PFSK-1 (cell line): Measurements from ENCODE around the gene CAB39L.

Source experiments
- FOXP2 ChIP-seq: optimal IDR thresholded peaks from 2 replicates; pipeline ENCODE3; 2011; ENCODE audit warnings: borderline replicate concordance, control low read depth, inconsistent platforms; ENCODE audit not compliant: insufficient read depth; ENCODE audit errors: extremely low read length, extremely low read depth
- POLR2AphosphoS5 ChIP-seq: IDR thresholded peaks from 2 replicates; pipeline ENCODE4 v1.6.1; 2012; ENCODE audit warnings: low read depth, mild to moderate bottlenecking, control low read depth, low read length, moderate library complexity
- SIN3A ChIP-seq: IDR thresholded peaks from 2 replicates; pipeline ENCODE4 v1.6.1; 2012; ENCODE audit warnings: mild to moderate bottlenecking, low read length, moderate library complexity, borderline replicate concordance; ENCODE audit not compliant: insufficient read depth
- TAF1 ChIP-seq: IDR thresholded peaks from 2 replicates; pipeline ENCODE4 v1.6.1; 2012; ENCODE audit warnings: low read length, control low read depth, borderline replicate concordance; ENCODE audit not compliant: insufficient read depth
- TF ChIP-seq, protein P1 (sequence below), 2 experiments: IDR thresholded peaks; 2 replicates each; pipeline versions ENCODE4 v1.6.1 to v1.8.0; 2011 to 2012; ENCODE audit warnings: low read depth in 2 of 2, low read length in 2 of 2, control low read depth in 1 of 2, inconsistent platforms in 1 of 2, mild to moderate bottlenecking in 1 of 2, moderate library complexity in 1 of 2; ENCODE audit not compliant: insufficient read depth in 1 of 2

GRCh38 chr13:49304356-49304755, 139.5 kb downstream of the CAB39L start:
- no peak for TF ChIP-seq POLR2AphosphoS5
- no peak for TF ChIP-seq TAF1
- TF ChIP-seq SIN3A = no peak
- TF ChIP-seq, protein P1, sequence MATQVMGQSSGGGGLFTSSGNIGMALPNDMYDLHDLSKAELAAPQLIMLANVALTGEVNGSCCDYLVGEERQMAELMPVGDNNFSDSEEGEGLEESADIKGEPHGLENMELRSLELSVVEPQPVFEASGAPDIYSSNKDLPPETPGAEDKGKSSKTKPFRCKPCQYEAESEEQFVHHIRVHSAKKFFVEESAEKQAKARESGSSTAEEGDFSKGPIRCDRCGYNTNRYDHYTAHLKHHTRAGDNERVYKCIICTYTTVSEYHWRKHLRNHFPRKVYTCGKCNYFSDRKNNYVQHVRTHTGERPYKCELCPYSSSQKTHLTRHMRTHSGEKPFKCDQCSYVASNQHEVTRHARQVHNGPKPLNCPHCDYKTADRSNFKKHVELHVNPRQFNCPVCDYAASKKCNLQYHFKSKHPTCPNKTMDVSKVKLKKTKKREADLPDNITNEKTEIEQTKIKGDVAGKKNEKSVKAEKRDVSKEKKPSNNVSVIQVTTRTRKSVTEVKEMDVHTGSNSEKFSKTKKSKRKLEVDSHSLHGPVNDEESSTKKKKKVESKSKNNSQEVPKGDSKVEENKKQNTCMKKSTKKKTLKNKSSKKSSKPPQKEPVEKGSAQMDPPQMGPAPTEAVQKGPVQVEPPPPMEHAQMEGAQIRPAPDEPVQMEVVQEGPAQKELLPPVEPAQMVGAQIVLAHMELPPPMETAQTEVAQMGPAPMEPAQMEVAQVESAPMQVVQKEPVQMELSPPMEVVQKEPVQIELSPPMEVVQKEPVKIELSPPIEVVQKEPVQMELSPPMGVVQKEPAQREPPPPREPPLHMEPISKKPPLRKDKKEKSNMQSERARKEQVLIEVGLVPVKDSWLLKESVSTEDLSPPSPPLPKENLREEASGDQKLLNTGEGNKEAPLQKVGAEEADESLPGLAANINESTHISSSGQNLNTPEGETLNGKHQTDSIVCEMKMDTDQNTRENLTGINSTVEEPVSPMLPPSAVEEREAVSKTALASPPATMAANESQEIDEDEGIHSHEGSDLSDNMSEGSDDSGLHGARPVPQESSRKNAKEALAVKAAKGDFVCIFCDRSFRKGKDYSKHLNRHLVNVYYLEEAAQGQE (IDR thresholded peaks at IDR 0.05; ENCODE audit: insufficient read depth in 1 of 2, low read depth in 2 of 2, low read length in 2 of 2) = no peak
- TF ChIP-seq FOXP2 = no peak
